HG02870 (cell line): Measurements from ENCODE around the gene VSTM2L.

ENCODE experiments used
- ATAC-seq: cut with Tn5 transposase; IDR thresholded peaks from one replicate; pipeline ENCODE4 v1.9.1; 2021; ENCODE audit warnings: mild to moderate bottlenecking, moderate library complexity; ENCODE audit not compliant: unreplicated experiment

Gene VSTM2L

GRCh38 chr20:37878835-37879599, 23.9 kb upstream of the VSTM2L start:
- no peak for ATAC-seq

DNA sequence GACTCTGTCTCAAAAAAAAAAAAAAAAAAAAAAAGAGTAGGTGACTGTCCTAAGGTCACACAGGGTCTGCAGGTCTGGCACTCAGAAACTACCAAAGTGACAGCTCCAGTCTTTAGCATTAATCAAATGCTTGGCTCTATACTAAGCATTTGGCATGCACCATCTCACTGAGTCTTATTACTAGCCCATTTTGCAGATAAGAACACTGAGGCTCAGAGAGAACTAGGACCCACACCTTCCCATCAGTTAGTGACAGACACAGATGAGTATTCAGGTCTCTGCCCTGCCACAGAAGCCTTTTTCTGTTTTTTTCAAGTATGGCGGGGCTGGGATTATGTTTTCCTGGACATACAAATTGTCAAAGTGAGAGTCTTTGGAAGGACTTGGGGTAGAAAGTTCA, 23.1 kb upstream of the VSTM2L start:
- no peak for ATAC-seq

DNA sequence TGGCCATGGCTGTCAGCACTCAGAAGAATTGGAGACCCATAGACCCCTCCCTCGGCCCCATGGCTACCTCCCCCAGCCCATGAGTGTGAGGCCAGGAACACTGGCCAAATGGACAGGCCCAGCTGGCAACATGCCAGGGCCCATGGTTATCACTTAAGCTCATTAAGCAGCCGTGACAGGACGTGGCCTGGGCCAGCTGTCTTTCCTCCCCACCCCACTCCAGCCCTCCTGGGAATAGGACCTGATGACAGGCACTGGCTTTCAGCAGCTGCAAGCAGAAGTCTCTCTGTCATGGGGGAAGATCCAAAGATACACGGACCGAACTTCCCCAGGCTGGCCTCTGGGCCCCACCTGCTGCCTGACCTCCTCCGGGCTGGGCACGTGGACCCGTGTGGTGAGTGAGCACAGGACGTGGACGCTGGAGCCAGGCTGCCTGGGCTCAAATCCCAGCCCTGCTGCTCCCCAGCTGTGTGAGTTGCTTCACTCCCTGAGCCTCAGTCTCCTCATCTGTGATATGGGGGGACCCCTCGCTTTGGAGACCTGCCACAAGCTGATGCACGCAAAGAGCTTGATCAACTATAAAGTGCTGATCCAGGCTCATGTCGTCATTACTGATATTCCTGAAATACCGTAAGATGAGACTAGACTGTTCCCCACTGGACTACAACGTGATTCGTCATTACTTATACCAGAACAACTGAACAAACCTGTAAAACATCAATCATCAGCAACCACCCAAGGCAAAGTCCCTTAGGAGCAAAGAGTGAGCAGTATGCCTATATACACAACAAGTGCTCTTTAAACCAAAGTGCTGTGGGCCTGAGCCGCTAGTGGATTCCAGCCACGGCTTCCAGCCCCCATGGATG, 22.0 kb upstream of the VSTM2L start:
- ATAC-seq = no peak

- ATAC-seq = no peak
Observed at GRCh38 chr20:37881601-37882343, 21.2 kb upstream of the VSTM2L start.

- ATAC-seq = no peak
Observed at GRCh38 chr20:37882961-37883712, 19.8 kb upstream of the VSTM2L start.

- no peak for ATAC-seq
Observed at GRCh38 chr20:37885042-37885441, 17.9 kb upstream of the VSTM2L start.

- no peak for ATAC-seq
Observed at GRCh38 chr20:37885593-37886503, 17.1 kb upstream of the VSTM2L start.

DNA sequence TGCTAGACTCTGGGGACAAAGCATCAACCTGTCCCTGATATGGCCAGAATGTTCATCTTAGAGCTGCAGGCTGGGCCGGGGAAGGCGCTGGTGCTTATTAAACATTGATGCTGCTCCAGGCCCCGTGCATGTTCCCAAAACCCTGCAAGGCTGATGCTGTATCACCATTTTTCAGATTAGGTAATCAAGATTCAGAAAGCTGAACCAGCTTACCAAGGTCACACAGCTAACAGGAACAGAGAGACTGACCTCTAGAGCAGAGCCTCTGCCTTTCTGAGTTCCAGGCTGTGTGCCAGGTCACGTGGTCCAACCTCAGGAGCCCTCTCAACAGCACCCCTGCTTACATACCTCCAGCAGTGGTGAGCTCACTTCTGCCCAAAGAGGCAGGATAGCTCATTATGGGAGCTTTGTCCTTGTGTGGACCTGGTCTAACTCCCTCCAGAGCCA, 16.1 kb upstream of the VSTM2L start:
- ATAC-seq = no peak

DNA sequence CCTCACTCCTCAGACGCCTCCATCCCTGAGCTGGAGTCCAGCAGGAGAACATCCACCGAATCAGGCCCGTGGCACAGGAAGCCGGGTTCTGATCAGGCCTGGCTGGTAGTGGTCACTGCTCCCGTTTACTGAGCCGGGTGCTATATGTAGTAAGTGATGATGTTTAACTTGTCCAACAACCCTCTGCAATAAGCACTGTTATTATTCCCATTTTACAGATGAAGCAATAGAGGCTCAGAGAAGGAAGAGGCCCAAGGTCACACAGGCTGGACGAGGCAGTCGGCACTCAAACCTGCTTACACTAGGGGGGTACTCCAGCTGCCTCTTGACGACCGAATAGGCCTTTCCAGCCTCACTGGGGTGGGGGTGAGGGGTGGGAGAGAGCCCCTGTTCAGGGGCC, 14.3 kb upstream of the VSTM2L start:
- ATAC-seq = no peak

DNA sequence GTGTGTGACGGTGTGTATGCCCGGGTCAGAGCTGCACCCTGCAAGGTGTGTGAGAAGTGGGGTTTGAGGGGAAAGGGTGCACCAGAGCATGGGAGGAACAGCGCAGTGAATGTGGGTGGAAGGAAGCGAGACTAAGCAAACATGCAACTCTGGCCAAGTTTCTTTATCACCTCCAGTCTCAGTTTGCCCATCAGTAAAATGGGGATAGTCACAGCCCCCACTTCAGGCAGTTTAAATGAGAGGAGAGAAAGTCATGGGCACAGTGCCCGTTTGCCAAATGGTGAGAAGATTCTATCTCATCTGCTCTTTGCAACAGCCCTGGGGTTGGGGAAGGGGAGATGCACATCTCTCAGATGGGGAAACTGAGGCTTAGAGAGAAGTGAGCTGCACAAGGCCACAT, 12.8 kb upstream of the VSTM2L start:
- ATAC-seq = no peak

DNA sequence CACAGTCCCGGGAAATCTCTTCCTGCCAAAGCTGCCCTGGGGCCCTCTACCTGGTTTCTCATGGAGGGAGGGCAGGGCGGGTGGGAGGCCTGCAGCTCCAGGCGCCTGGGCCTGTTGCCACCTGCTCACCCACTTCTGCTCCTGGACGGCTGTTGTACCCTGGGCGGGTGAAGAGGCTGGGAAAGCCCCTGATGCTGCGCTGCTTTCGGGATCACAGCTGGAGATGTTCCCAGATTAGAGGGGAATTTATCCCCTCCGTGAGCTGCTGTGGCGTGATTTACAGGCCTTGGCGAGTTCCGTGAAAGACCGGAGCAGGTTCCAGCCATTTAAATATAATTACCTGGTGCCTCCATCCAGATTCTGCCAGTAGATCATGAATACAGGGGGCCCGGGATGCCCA, 12.3 kb upstream of the VSTM2L start:
- ATAC-seq = no peak

- ATAC-seq = no peak
Observed at GRCh38 chr20:37892001-37892400, 10.9 kb upstream of the VSTM2L start.

DNA sequence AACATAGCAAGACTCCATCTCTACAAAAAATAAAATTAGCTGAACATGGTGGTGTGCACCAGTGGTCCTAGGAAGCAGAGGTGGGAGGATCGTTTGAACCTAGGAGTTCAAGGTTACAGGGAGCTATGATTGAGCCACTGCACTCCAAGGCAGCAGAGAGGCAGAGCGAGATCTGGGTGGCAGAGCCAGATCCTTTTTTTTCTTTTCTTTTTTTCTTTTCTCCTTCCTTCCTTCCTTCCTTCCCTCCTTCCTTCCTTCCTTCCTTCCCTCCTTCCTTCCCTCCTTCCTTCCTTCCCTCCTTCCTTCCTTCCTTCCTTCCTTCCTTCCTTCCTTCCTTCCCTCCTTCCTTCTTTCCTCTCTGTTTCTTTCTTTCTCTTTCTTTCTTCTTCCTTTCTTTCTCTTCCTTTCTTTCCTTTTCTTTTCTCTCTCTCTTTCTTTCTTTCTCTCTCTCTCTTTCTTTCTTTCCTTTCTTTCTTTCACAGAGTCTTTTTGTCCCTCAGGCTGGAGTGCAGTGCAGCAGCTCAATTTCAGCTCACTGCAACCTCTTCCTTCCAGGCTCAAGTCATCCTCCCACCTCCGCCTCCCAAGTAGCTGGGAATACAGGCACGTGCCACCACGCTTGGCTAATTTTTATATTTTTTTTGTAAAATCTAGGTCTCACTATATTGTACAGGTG, 9.2 kb upstream of the VSTM2L start:
- no peak for ATAC-seq

GRCh38 chr20:37894454-37894853, 8.5 kb upstream of the VSTM2L start:
- no peak for ATAC-seq

- ATAC-seq = no peak
Observed at GRCh38 chr20:37895166-37895565, 7.8 kb upstream of the VSTM2L start.

GRCh38 chr20:37896932-37897548, 5.9 kb upstream of the VSTM2L start:
- ATAC-seq = no peak

DNA sequence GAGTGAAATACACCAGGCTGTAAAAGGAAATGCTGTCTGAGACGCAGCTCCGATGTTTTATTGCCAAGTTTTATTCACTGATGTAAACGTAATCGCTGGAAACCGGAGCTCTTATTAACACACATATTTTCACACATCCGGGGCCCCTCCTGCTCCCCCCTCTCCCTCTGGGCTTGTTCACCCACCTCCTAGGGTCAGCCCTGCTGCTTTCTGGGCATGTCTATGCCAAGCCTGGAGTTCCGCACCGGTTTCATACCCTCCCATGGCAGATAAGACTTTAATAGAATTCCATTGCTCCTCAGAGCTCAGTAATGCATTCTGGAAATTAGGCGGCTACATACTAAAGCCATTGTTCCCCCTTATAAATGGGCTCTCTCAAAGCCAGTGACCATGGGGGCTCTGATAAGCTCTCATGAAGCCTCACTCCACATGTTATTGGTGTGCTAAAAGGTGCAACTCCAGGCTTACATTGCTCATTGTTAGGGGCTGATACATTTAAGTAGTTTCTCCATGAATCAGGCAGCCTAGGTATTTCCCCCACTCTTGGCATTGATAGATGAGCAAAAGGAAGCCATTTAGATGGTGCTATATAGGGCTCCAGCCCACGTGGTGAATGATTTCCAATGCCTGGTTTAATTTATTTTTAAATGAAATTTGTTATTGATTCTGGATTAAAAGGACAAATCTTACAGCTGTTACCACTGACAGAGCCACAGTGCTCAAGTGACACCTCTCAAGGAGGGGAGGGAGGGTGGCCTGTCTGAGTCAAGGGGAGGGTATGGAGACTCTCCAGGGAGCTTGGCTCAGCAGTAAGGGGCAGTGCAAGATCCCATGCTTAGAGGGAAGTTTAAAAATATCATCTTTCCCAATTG, 4.5 kb upstream of the VSTM2L start:
- ATAC-seq = no peak
